GM19452 (cell line): ENCODE results near the gene MEGF6.

Experiments used
- ATAC-seq: cut with Tn5 transposase; IDR thresholded peaks from one replicate; pipeline ENCODE4 v1.9.1; 2021; ENCODE audit not compliant: unreplicated experiment

Gene MEGF6

GRCh38 chr1:3491291-3492246 lies 119.7 kb downstream of the MEGF6 start:
- peak; percentile 56 for ATAC-seq

GRCh38 chr1:3490046-3490745 lies 121.1 kb downstream of the MEGF6 start:
- ATAC-seq: no peak

DNA sequence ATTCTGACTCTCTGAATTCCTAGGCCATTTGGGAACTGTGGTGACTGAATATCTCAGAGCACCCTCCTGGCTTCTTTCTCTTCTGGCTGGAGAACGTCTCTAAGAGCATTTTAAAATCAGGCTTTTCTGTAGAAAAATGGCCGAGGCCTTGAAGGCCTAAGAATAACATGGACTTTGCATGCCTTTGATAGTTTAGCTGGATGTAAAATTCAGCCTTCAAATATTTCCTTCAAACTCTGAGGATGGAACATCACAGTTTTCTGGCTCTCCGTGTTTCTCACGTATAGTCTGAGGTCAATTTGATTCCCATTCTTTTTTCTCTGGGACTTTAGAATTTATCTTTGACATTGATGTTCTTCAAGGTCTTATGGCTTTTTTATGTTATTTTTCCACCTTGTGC lies 122.9 kb downstream of the MEGF6 start:
- ATAC-seq: no peak

- no peak for ATAC-seq
These were observed 126.3 kb downstream of the MEGF6 start for GRCh38 chr1:3485016-3485415.

DNA sequence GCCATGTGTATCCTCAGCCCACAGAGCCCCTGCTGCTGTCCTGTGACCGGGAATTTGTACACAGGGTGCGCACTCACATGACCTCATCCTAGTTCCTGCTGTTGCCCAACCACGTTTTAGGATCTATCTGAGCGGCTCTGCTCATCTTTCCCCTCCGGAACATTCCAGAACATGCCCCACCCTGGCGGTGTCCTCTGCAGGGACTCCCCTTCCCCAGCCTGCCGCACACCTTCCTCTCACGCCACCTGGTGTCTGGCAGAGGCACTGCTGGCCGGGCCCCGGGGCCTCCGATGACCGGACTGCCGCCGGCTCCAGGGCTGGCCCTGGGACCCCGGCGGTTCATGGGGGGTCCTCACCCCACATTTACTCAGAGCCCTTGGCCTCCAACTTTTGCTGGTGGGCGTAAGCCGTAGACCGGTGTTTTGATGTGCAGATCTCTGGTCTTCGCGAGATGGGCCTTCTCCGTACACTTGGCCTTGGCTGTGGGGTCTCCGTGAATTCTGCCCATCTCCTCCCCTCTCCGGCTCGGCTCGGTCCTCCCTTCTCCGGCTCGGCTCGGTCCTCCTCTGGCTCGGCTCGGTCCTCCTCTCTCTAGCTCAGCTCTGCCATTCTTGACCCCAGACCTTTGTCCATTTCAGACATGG lies 127.4 kb downstream of the MEGF6 start:
- ATAC-seq: no peak

DNA sequence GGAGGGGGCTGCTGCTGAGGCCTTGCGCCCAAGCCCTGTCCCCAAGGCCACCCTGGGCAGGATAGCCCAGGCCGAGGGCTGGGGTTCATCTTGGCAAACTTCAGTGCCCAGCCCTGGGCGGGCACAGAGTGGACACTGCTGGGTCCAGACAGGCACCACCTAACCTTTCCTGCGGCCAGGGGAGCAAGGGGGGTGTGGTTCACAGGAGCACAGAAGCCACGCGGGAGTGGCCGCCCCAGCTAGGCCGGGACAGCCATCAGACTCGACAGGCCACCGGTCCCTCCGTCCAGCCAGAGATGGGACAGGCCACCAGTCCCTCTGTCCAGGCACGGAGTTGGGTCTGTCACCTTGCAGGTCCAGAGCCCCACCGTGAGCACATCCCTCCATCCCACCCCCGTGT lies 127.9 kb downstream of the MEGF6 start:
- no peak for ATAC-seq

DNA sequence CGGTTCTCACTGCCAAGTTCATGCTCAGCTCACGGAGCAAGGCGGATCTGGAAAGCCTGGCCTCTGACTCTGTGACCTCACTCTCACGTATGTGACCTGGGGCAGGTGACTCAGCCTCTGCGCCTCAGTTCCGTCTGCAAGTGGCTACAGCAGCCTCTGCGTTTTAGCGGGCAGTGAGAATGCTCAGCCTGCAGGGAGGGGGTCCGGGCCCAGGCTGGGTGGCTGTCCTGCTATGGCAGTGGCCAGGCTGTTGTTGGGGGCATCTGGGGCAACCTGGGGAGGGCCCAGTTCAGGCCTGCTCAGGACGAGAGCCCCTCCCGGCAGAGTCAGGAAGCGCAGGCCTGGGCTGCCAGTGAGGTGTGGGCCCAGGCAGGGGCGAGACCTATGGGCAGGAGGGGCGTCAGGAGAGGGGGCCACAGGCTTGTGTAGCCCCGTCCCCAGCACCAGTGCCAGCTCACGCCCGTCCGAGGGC lies 128.9 kb downstream of the MEGF6 start:
- ATAC-seq: no peak

GRCh38 chr1:3481836-3482375 lies 129.4 kb downstream of the MEGF6 start:
- ATAC-seq: no peak

GRCh38 chr1:3481046-3481445 lies 130.3 kb downstream of the MEGF6 start:
- no peak for ATAC-seq

- no peak for ATAC-seq
These were observed 131.0 kb downstream of the MEGF6 start for GRCh38 chr1:3480369-3480719.

DNA sequence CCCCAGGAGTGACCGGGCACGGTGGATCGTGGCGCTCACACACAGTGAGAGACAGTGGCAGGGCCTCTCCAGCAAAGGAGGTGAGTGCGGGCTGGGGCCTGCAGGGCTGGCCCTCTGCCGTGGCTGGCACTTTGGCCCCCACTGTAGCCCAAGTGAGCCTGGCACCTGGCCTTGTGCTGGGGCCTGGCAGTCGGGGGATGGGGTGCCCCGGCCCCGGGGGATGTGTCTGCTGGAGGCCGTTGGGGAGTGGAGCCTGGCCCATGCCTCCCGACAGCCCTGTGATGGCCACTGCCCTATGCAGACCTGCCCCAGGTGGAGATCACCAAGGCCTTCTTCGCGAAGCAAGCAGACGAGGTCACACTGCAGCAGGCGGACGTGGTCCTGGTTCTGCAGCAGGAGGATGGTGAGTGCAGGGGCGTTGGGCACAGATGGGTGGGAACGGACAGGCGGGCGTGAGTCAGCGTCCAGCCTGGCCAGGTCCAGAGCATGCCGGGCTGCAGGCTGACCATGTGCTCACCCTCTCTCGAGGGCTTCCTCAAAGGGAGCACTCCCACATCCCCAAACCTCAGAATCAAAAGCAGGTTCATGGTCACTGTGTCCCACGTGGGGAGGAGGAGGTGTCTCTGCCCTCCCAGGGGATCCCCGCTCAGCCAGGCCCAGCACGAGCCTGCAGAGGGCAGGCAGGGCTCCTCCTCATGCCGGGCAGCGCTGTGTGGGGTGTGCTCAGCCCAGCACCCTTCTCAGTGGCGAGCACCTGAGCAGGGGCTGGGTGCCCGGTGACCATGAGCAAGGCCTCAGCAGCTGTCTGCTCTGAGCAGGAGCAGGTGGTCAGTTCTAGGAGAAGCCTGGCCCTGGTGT lies 131.6 kb downstream of the MEGF6 start:
- no peak for ATAC-seq

DNA sequence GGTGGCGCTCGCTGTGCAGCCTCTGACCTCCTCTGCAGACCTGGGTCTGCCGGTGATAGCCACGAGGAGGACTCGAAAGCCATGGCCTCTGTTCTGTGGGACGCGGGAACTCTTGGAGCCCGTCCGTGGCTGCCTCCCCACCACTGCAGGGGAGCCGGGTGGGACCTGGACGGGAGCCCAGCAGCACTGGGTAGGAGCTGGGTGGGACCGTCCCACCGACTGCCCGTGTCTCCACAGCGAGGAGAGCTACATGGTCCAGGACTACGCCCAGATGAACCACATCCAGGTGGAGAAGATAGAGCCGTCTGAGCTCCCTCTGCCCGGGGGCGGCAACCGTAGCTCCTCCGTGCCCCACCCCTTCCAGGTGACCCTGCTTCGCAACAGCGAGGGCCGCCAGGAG lies 133.1 kb downstream of the MEGF6 start:
- no peak for ATAC-seq

DNA sequence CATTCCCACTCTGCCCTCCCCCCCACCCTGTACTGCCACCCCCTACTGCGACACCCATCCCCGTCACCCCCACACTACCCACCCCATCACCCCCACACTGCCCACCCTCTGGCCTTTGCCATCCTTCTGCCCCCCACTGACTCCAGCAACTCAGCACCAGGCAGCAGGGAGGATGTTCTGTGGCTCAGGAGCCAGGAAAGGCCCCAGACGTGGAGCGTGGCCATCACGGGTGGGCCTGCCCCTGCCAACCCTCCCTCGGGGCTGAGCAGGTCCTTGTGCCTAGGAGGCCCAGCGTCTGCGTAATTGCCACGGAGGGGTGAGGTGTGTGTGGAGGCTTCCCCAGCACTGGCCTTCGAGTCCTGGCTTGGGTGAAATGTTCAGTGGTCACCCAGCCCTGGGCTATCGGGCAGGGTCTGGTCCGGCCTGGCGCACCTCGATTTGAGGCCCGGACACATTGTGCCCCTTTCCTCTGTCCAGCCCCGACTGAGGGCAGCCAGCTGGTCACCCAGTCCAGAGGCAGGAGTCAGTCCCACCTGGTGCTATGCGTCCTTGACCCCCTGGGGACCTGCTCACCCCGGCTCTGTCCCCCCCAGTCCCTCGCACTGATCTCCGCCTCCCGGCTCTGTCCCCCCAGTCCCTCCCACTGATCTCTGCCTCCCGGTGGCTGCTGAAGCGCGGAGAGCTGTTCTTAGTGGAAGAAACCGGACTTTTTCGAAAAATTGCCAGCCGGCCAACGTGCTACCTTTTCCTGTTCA lies 133.9 kb downstream of the MEGF6 start:
- ATAC-seq: no peak

GRCh38 chr1:3476666-3477065 lies 134.6 kb downstream of the MEGF6 start:
- no peak for ATAC-seq

DNA sequence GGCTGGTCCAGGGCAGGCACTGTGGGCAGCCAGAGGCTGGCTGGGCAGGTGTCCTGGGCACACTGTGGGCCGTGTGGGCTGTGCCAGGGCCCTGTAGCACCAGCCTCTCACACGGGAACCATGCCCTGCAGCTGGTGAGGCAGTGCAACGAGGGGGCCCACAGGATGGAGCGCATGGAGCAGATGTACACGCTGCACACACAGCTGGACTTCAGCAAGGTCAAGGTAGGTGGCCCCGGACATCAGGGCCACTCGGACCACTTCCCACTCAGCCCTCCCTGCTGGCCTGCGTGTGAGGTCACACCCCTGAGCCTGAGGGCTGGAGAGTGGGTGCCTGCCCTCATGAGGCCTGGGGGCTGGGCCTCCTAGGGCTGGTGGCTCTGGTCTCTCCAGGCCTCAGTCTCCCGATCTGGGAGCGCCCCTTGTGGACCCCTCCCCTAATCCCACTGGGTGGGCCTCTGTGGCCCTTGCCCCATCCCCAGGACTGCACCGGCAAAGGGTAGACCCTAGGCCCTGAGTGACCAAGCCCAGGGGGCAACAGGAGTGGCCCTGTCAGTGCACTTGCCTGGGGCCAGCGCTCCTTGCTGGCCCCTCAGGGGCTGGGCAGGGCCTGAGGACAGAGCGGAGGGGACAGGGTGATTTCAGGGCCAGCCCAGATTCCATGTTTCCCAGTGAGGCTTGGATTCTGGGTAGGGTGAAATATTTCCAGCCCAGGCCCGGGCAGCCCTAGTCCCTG lies 135.3 kb downstream of the MEGF6 start:
- no peak for ATAC-seq

GRCh38 chr1:3474421-3474820 lies 136.9 kb downstream of the MEGF6 start:
- no peak for ATAC-seq

DNA sequence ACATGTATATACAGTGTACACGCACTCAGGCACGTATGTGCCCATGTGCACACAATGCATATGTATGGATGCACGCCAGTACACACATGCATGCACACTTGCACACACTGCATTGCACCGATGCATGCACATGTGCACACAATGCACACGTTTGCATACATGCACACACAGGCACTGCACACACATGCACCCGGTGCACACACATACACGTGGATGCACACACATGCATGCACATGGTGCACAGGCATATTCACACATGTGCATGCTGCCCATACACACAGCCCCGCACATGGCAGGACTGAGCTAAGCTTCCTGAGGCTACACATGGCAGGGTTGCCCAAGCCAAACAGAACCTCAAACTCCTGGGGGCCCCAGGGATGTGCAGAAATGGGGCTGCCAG lies 137.3 kb downstream of the MEGF6 start:
- no peak for ATAC-seq

GRCh38 chr1:3473381-3473844 lies 137.9 kb downstream of the MEGF6 start:
- ATAC-seq: no peak

GRCh38 chr1:3472906-3473305 lies 138.4 kb downstream of the MEGF6 start:
- no peak for ATAC-seq
